NCI-H524 (cell line): ENCODE measurements around the gene RS1.

Experiments
- DNase-seq, 2 experiments: peaks; one replicate each; lab custom pipeline; 2025; lab: John Stamatoyannopoulos, UW

RS1 gene

DNA sequence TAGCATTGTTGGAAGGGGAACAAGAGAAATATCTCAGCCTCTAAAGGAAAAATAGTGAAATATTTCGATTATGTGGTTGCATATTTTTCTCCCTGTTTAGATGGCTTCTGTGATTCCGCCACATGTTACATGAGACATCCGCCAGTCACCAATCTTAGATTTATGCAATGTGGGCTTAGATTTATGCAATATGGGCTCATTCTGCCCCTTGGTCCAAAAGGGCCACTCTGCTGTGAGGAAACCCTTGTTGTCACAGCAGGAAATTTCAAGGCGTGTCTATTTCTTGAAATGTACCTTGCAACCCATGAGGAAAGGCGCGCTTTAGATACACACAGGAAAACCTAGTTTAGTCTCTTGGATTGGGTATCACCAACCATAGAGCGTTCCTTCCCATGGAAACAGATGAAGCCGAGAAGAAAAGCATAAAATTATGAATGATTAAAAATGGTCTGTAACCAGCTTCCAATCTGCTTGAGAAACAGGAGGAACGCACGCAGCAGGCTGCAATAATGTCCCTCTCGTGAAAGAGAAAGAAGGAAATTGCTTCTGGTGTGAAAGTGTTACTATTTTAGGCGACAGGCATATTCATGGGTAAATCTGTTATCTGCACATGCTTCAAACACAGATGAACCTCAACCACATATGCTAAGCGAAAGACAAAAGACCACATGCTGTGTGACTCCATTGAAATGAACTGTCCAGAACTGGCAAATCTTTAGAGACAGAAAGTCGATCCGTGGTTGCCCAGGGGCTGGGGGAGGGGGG is 3.7 kb downstream of the RS1 start:
- DNase-seq, result no peak

- DNase-seq, result no peak
Observed at GRCh38 chrX:18666614-18667013, 5.3 kb downstream of the RS1 start.

DNA sequence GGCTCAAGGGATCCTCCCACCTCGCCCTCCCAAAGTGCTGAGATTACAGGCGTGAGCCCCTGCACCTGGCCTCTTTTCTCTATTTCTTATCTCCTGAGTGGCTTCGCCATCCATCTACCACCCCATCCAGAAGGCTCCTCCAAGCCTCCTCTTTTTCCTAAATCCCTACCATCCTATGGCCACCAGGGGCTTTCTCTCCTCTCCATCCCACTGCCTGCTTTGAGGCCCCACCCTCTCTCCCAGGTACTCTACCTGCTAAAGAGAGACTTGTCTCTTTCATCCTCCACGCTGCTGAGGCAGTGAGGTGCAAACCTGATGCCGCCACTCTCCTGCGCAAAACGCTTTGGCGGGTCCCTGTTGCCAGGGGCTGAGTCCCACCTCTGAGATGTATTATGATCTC is 7.0 kb downstream of the RS1 start:
- DNase-seq, result no peak

- no peak for DNase-seq
Observed at GRCh38 chrX:18661273-18661672, 10.6 kb downstream of the RS1 start.

- DNase-seq, result peak; percentile 19 to 46
Observed at GRCh38 chrX:18654875-18655836, 16.8 kb downstream of the RS1 start.

GRCh38 chrX:18652636-18653035 is 19.3 kb downstream of the RS1 start:
- DNase-seq, result no peak

- DNase-seq, result no peak
Observed at GRCh38 chrX:18650662-18651061, 21.2 kb downstream of the RS1 start.

DNA sequence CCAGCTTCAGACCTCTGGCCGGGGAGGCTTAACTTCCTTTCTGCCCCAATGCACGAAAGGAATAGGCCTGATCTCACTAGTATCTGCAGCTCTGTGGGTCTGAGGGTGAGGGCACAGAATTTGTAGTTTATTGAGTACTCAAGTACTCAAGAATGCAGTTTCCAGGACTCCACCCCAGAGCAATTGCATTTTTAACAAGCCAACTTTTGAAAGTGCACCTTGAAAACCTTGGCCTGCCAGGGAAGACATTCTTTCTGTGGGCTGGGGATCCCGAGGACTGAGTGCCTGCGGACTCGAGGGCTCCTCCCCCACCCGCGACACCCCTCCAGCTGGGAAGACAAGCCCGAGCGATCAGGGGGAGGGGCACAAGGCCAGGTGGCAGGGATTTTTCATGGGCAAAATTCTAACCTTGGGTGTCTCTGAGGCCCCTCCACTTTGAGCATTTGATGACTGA is 22.4 kb downstream of the RS1 start:
- DNase-seq, result peak; percentile 48 to 52

DNA sequence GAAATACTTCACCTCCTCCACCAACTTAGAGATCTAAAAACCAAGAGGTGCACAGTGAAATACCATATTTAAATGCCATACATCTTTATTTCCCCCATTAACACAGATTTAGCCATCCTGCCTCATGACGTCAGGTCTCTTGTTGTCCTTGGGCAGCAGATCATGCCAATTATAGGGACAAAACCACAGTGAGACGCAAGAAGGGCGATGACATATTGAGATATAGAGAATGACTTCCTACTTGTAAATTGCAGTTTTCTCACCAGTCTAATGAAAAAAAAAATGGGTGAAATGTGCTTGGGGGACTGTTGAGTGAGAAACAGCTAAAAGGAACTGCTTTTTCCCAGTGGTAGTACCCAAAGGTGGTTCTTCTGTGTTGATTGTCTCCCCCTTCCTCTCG is 24.3 kb downstream of the RS1 start:
- no peak for DNase-seq

GRCh38 chrX:18643853-18644252 is 28.1 kb downstream of the RS1 start:
- no peak for DNase-seq

GRCh38 chrX:18643243-18643642 is 28.7 kb downstream of the RS1 start:
- no peak for DNase-seq

DNA sequence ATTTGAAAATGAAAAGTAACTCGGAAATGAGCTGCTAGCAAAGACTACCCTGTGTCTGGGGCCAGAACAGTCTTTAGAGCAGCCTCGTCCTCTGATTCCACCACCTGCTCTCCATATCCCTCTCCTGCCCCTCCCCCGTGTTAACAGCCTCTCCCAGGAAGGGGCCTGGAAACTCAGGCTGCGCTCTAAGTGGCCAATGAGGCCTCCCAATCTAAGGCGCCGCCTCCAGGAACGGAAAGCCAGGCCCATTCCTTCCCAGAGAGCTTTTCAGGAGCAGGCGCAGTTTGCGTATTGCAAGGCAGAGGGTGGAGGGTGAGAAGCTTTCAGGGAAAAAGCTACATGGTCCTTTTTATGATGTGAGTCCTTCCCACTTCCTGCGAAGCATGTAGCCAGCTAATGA is 31.2 kb downstream of the RS1 start:
- peak; percentile 75 to 85 for DNase-seq

GRCh38 chrX:18639280-18639679 is 32.6 kb downstream of the RS1 start:
- DNase-seq, result no peak

GRCh38 chrX:18638398-18638797 is 33.5 kb downstream of the RS1 start:
- DNase-seq, result no peak

DNA sequence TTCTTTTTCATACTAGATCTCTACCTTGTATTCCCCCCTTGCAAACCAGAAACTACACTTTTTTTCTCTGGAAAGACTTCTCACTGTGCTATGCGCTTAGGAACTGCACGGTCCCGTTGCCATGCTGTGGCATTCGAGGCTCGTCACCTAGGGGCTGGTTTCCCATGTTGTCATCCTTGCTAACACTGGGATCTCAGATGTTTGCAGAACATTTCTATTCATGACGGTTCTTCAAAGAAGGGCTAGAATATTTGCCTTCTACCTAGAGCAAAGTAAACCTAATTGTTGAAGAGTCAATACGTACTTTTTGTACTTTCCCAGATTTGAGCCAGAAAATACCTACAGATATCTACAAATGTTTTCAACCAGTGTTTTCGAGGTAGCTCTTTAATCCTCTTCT is 41.0 kb downstream of the RS1 start:
- no peak for DNase-seq

GRCh38 chrX:18624599-18624998 is 47.3 kb downstream of the RS1 start:
- no peak for DNase-seq

- no peak for DNase-seq
Observed at GRCh38 chrX:18620349-18620748, 51.6 kb downstream of the RS1 start.

DNA sequence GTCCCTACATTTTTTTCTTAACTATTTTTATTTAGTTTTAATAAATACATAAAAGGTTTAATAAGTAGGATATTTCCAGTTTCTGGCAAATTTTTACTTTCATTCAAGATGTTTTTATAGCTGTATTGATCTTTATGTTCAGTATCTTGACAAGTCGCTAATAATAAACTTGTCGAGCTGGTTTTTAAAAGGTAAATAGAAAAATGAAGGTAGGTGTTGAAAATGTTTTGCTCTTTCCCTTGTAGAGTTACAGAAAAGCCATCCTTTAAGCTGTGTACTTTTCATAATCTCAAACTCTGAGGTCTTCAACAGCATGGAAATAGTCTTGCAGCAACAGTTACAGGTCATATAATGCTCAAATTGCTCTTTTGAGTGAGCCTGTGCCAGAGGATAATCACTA is 52.6 kb downstream of the RS1 start:
- no peak for DNase-seq

- peak; percentile 3 to 69 for DNase-seq
Observed at GRCh38 chrX:18617407-18617750, 54.5 kb downstream of the RS1 start.

- peak; percentile 37 to 55 for DNase-seq
Observed at GRCh38 chrX:18616688-18617406, 55.1 kb downstream of the RS1 start.

GRCh38 chrX:18613930-18614639 is 57.8 kb downstream of the RS1 start:
- no peak for DNase-seq

GRCh38 chrX:18607966-18608365 is 63.9 kb downstream of the RS1 start:
- no peak for DNase-seq
